NCI-H2196 treated with DMSO at 0.1 percent for 48 hours (cell line): ENCODE results near the gene ST8SIA1.

Source experiments
- DNase-seq: peaks from one replicate; lab custom pipeline; 2025; ENCODE audit not compliant: unreplicated experiment; lab: John Stamatoyannopoulos, UW

ST8SIA1 gene

GRCh38 chr12:22332202-22332601 lies 2.3 kb downstream of the ST8SIA1 start:
- DNase-seq: no peak

- DNase-seq: no peak
These were observed 4.9 kb downstream of the ST8SIA1 start for GRCh38 chr12:22329621-22330020.

GRCh38 chr12:22325218-22325617 lies 9.3 kb downstream of the ST8SIA1 start:
- no peak for DNase-seq

- no peak for DNase-seq
These were observed 12.4 kb downstream of the ST8SIA1 start for GRCh38 chr12:22322091-22322490.

GRCh38 chr12:22321638-22322037 lies 12.9 kb downstream of the ST8SIA1 start:
- no peak for DNase-seq

GRCh38 chr12:22321018-22321605 lies 13.4 kb downstream of the ST8SIA1 start:
- DNase-seq: no peak

GRCh38 chr12:22318108-22318737 lies 16.3 kb downstream of the ST8SIA1 start:
- DNase-seq: no peak

- DNase-seq: no peak
These were observed 20.6 kb downstream of the ST8SIA1 start for GRCh38 chr12:22313963-22314330.

GRCh38 chr12:22313286-22313962 lies 21.1 kb downstream of the ST8SIA1 start:
- DNase-seq: no peak

GRCh38 chr12:22312336-22312735 lies 22.2 kb downstream of the ST8SIA1 start:
- DNase-seq: no peak

GRCh38 chr12:22310709-22311108 lies 23.8 kb downstream of the ST8SIA1 start:
- no peak for DNase-seq

GRCh38 chr12:22310275-22310674 lies 24.2 kb downstream of the ST8SIA1 start:
- no peak for DNase-seq

- no peak for DNase-seq
These were observed 26.7 kb downstream of the ST8SIA1 start for GRCh38 chr12:22307811-22308210.

- no peak for DNase-seq
These were observed 28.2 kb downstream of the ST8SIA1 start for GRCh38 chr12:22306311-22306710.

GRCh38 chr12:22304341-22304740 lies 30.2 kb downstream of the ST8SIA1 start:
- DNase-seq: no peak

GRCh38 chr12:22299294-22299912 lies 35.1 kb downstream of the ST8SIA1 start:
- DNase-seq: no peak

GRCh38 chr12:22289250-22289649 lies 45.3 kb downstream of the ST8SIA1 start:
- no peak for DNase-seq

GRCh38 chr12:22287776-22288621 lies 46.5 kb downstream of the ST8SIA1 start:
- DNase-seq: no peak

GRCh38 chr12:22287101-22287500 lies 47.4 kb downstream of the ST8SIA1 start:
- DNase-seq: no peak

GRCh38 chr12:22286569-22286968 lies 47.9 kb downstream of the ST8SIA1 start:
- no peak for DNase-seq

- DNase-seq: no peak
These were observed 48.7 kb downstream of the ST8SIA1 start for GRCh38 chr12:22285846-22286245.
